OCI-LY1 (cell line): ENCODE results near the gene SORT1.

Experiments used
- H2AFZ ChIP-seq: fragments of 200-600 bp; sonication (generic), shearing (Covaris generic); 2 replicates; pipeline ENCODE4 v1.6.0; 2014; ENCODE audit warnings: antibody characterized with exemption, mild to moderate bottlenecking, low read length
- H3F3A ChIP-seq: fragments of 200-600 bp; sonication (generic), shearing (Covaris generic); 2 replicates; pipeline ENCODE4 v1.6.0; 2014; ENCODE audit warnings: mild to moderate bottlenecking, antibody characterized with exemption, low read length, moderate library complexity; ENCODE audit not compliant: insufficient read depth
- H3K27ac ChIP-seq: fragments of 200-600 bp; sonication (generic); 2 replicates; pipeline ENCODE4 v1.5.1; 2014; ENCODE audit warnings: low read length, mixed run types, mild to moderate bottlenecking, low read depth; ENCODE audit not compliant: poor library complexity, severe bottlenecking
- H3K27me3 ChIP-seq: fragments of 200-600 bp; sonication (generic); 2 replicates; pipeline ENCODE4 v1.6.0; 2014; ENCODE audit warnings: antibody characterized with exemption, mild to moderate bottlenecking, low read length, moderate library complexity; ENCODE audit not compliant: insufficient read depth
- H3K36me3 ChIP-seq: fragments of 200-600 bp; sonication (generic); 2 replicates; pipeline ENCODE4 v1.6.1; 2014; ENCODE audit warnings: mild to moderate bottlenecking, antibody characterized with exemption, low read length, moderate library complexity, mixed read lengths; ENCODE audit not compliant: insufficient read depth
- H3K4me1 ChIP-seq: fragments of 200-600 bp; sonication (generic); 2 replicates; pipeline ENCODE4 v1.5.1; 2014; ENCODE audit warnings: mild to moderate bottlenecking, low read length, moderate library complexity; ENCODE audit not compliant: insufficient read depth, severe bottlenecking
- H3K4me2 ChIP-seq: fragments of 200-600 bp; sonication (generic), shearing (Covaris generic); 2 replicates; pipeline ENCODE4 v1.6.1; 2014; ENCODE audit warnings: low read length
- H3K4me3 ChIP-seq: fragments of 200-600 bp; sonication (generic); 2 replicates; pipeline ENCODE4 v1.5.1; 2014; ENCODE audit warnings: low read length, low read depth, mild to moderate bottlenecking, mixed read lengths; ENCODE audit not compliant: poor library complexity, severe bottlenecking
- H3K79me2 ChIP-seq: fragments of 200-600 bp; shearing (Covaris generic); 2 replicates; pipeline ENCODE4 v1.6.1; 2016; ENCODE audit warnings: mixed run types, low read length, mixed read lengths; ENCODE audit not compliant: insufficient read depth
- H3K9ac ChIP-seq: fragments of 200-600 bp; sonication (generic), shearing (Covaris generic); 2 replicates; pipeline ENCODE4 v1.6.1; 2014; ENCODE audit warnings: mild to moderate bottlenecking, low read length, mixed read lengths
- H3K9me2 ChIP-seq: fragments of 200-600 bp; sonication (generic), shearing (Covaris generic); 2 replicates; pipeline ENCODE4 v1.6.1; 2014; ENCODE audit warnings: low read depth, mild to moderate bottlenecking, low read length, mixed read lengths
- H3K9me3 ChIP-seq: fragments of 200-600 bp; shearing (Covaris generic); 2 replicates; pipeline ENCODE4 v1.6.1; 2014; ENCODE audit warnings: low read length, mixed read lengths
- H4K20me1 ChIP-seq: fragments of 200-600 bp; sonication (generic), shearing (Covaris generic); 2 replicates; pipeline ENCODE4 v1.6.0; 2016; ENCODE audit warnings: mild to moderate bottlenecking, low read length; ENCODE audit not compliant: insufficient read depth
- CTCF ChIP-seq: fragments of 200-600 bp; sonication (generic), shearing (Covaris generic); IDR thresholded peaks from 2 replicates; pipeline ENCODE4 v1.5.1; 2017; ENCODE audit warnings: mild to moderate bottlenecking, antibody characterized with exemption, low read length, moderate library complexity, mixed read lengths
- EZH2 ChIP-seq: fragments of 200-600 bp; sonication (generic), shearing (Covaris generic); IDR thresholded peaks from 2 replicates; pipeline ENCODE4 v1.8.0; 2017; ENCODE audit warnings: borderline replicate concordance, mixed run types, mild to moderate bottlenecking, antibody characterized with exemption, low read length, moderate library complexity, mixed read lengths

Gene SORT1

GRCh38 chr1:109392037-109392787 lies 5.5 kb downstream of the SORT1 start:
- no peaks in the 10 kb centered on the region for H3K79me2 ChIP-seq
- H2AFZ ChIP-seq: no peak overlapping the region

GRCh38 chr1:109391626-109392025 lies 6.1 kb downstream of the SORT1 start:
- H3K27me3 ChIP-seq: no peaks in the 10 kb centered on the region
- TF ChIP-seq CTCF: no peak
- no peak for TF ChIP-seq EZH2
- H3K4me3 ChIP-seq: no peak overlapping the region
- H3K9ac ChIP-seq: no peak overlapping the region
- no peaks in the 10 kb centered on the region for H3K36me3 ChIP-seq
- no peaks in the 10 kb centered on the region for H3K9me3 ChIP-seq
- H3K4me1 ChIP-seq: peaks cover 13% of the 10 kb centered on the region
- no peaks in the 10 kb centered on the region for H4K20me1 ChIP-seq
- 0 out of 2 replicates have a peak overlapping the region, but pooled peaks have one; percentile 6 for H3K4me2 ChIP-seq
- no peak overlapping the region for H3K27ac ChIP-seq
- no peak overlapping the region for H2AFZ ChIP-seq
- H3F3A ChIP-seq: no peaks in the 10 kb centered on the region
- H3K9me2 ChIP-seq: no peaks in the 10 kb centered on the region
- no peaks in the 10 kb centered on the region for H3K79me2 ChIP-seq

More at GRCh38 chr1:109392037-109392787, 5.5 kb downstream of the SORT1 start:
- no peak for TF ChIP-seq CTCF
- TF ChIP-seq EZH2: no peak
- H3K4me3 ChIP-seq: no peak overlapping the region
- no peaks in the 10 kb centered on the region for H3F3A ChIP-seq
- H3K9me2 ChIP-seq: no peaks in the 10 kb centered on the region
- no peaks in the 10 kb centered on the region for H3K9me3 ChIP-seq
- H3K27me3 ChIP-seq: no peaks in the 10 kb centered on the region
- 0 out of 2 replicates have a peak overlapping the region, but pooled peaks have one; percentile 6 for H3K4me2 ChIP-seq
- H3K27ac ChIP-seq: no peak overlapping the region
- H4K20me1 ChIP-seq: no peaks in the 10 kb centered on the region
- no peaks in the 10 kb centered on the region for H3K36me3 ChIP-seq
- no peak overlapping the region for H3K9ac ChIP-seq
- H3K4me1 ChIP-seq: peaks cover 17% of the 10 kb centered on the region

- Histone ChIP-seq H3F3A (no peaks in the 10 kb centered on the region), H3K79me2 (no peaks in the 10 kb centered on the region), H3K4me2 (no peak overlapping the region), H4K20me1 (no peaks in the 10 kb centered on the region), H3K36me3 (no peaks in the 10 kb centered on the region), H3K27ac (no peak overlapping the region), H2AFZ (no peak overlapping the region), H3K4me1 (peaks cover 13% of the 10 kb centered on the region), H3K27me3 (no peaks in the 10 kb centered on the region), H3K9me2 (no peaks in the 10 kb centered on the region), H3K4me3 (no peak overlapping the region), H3K9me3 (no peaks in the 10 kb centered on the region), H3K9ac (no peak overlapping the region)
- no peak for TF ChIP-seq CTCF
- TF ChIP-seq EZH2: no peak
These were observed 6.6 kb downstream of the SORT1 start for GRCh38 chr1:109391157-109391556.
